Parathyroid adenoma (tissue), 2 donors: ENCODE results near the gene HHLA2.

ENCODE experiments used
- H2AFZ ChIP-seq: fragments of 300-600 bp; sonication (generic); one replicate; pipeline ENCODE4 v1.7.0; 2017; ENCODE audit warnings: antibody characterized with exemption, mild to moderate bottlenecking
- H3K27ac ChIP-seq: fragments of 300-600 bp; sonication (generic); one replicate; pipeline ENCODE4 v1.7.0; 2017
- H3K27me3 ChIP-seq: fragments of 300-600 bp; sonication (generic); one replicate; pipeline ENCODE4 v1.7.0; 2017; ENCODE audit warnings: low read length; ENCODE audit not compliant: control insufficient read depth, insufficient read depth
- H3K36me3 ChIP-seq: fragments of 300-600 bp; sonication (generic); one replicate; pipeline ENCODE4 v1.7.0; 2017; ENCODE audit warnings: low read length; ENCODE audit not compliant: control insufficient read depth, insufficient read depth
- H3K4me1 ChIP-seq: fragments of 300-600 bp; sonication (generic); one replicate; pipeline ENCODE4 v1.7.0; 2017; ENCODE audit warnings: control low read depth
- H3K4me2 ChIP-seq: fragments of 300-600 bp; sonication (generic); one replicate; pipeline ENCODE4 v1.7.0; 2017; ENCODE audit warnings: low read length
- H3K4me3 ChIP-seq: fragments of 300-600 bp; sonication (generic); one replicate; pipeline ENCODE4 v1.7.0; 2017; ENCODE audit warnings: low read depth, low read length
- H3K79me2 ChIP-seq: fragments of 300-600 bp; sonication (generic); one replicate; pipeline ENCODE4 v1.7.0; 2017; ENCODE audit warnings: control low read depth
- H3K9ac ChIP-seq: fragments of 300-600 bp; sonication (generic); one replicate; pipeline ENCODE4 v1.7.0; 2017; ENCODE audit warnings: mild to moderate bottlenecking
- H3K9me3 ChIP-seq: fragments of 300-600 bp; sonication (generic); one replicate; pipeline ENCODE4 v1.7.0; 2017; ENCODE audit warnings: low read length; ENCODE audit not compliant: control insufficient read depth
- CTCF ChIP-seq: fragments of 300-600 bp; sonication (generic); IDR thresholded peaks from one replicate; pipeline ENCODE4 v1.7.0; 2017; ENCODE audit warnings: antibody characterized with exemption, mild to moderate bottlenecking
- donor health status: primary hyperparathyroidism.

Gene HHLA2

GRCh38 chr3:108394016-108394415, 97.7 kb downstream of the HHLA2 start:
- Histone ChIP-seq H3K79me2 (no peaks in the 10 kb centered on the region), H3K9ac (no peak overlapping the region), H2AFZ (no peak overlapping the region), H3K36me3 (no peaks in the 10 kb centered on the region), H3K9me3 (no peaks in the 10 kb centered on the region), H3K27me3 (no peaks in the 10 kb centered on the region), H3K27ac (no peak overlapping the region), H3K4me3 (no peak overlapping the region), H3K4me1 (no peaks in the 10 kb centered on the region), H3K4me2 (no peak overlapping the region)
- TF ChIP-seq CTCF = no peak

- H3K79me2 ChIP-seq = no peaks in the 10 kb centered on the region
Measured at GRCh38 chr3:108394563-108394962, 98.2 kb downstream of the HHLA2 start.

GRCh38 chr3:108396336-108396735, 100.0 kb downstream of the HHLA2 start:
- Histone ChIP-seq H3K4me3 (no peak overlapping the region), H3K9ac (no peak overlapping the region), H3K4me1 (no peaks in the 10 kb centered on the region), H3K36me3 (no peaks in the 10 kb centered on the region), H3K27me3 (no peaks in the 10 kb centered on the region), H3K4me2 (no peak overlapping the region), H3K9me3 (no peaks in the 10 kb centered on the region), H3K79me2 (no peaks in the 10 kb centered on the region), H3K27ac (no peak overlapping the region), H2AFZ (no peak overlapping the region)
- no peak for TF ChIP-seq CTCF

More at GRCh38 chr3:108394563-108394962, 98.2 kb downstream of the HHLA2 start:
- no peaks in the 10 kb centered on the region for H3K27me3 ChIP-seq
- TF ChIP-seq CTCF = no peak
- H3K9ac ChIP-seq = no peak overlapping the region
- no peak overlapping the region for H2AFZ ChIP-seq
- H3K36me3 ChIP-seq = no peaks in the 10 kb centered on the region
- no peak overlapping the region for H3K27ac ChIP-seq
- H3K4me3 ChIP-seq = no peak overlapping the region
- H3K4me1 ChIP-seq = no peaks in the 10 kb centered on the region
- no peak overlapping the region for H3K4me2 ChIP-seq
- H3K9me3 ChIP-seq = no peaks in the 10 kb centered on the region

- Histone ChIP-seq H3K4me2 (no peak overlapping the region), H3K9ac (no peak overlapping the region), H2AFZ (no peak overlapping the region), H3K4me3 (no peak overlapping the region), H3K79me2 (no peaks in the 10 kb centered on the region), H3K36me3 (no peaks in the 10 kb centered on the region), H3K27ac (no peak overlapping the region), H3K27me3 (no peaks in the 10 kb centered on the region), H3K4me1 (no peaks in the 10 kb centered on the region), H3K9me3 (no peaks in the 10 kb centered on the region)
- TF ChIP-seq CTCF = no peak
Measured at GRCh38 chr3:108398510-108398909, 102.2 kb downstream of the HHLA2 start.

GRCh38 chr3:108401836-108402235, 105.5 kb downstream of the HHLA2 start:
- no peak overlapping the region for H3K4me2 ChIP-seq
- no peak overlapping the region for H2AFZ ChIP-seq
- no peaks in the 10 kb centered on the region for H3K79me2 ChIP-seq
- no peak overlapping the region for H3K4me3 ChIP-seq
- no peak for TF ChIP-seq CTCF
- H3K4me1 ChIP-seq = no peaks in the 10 kb centered on the region
- H3K9ac ChIP-seq = no peak overlapping the region
- no peak overlapping the region for H3K27ac ChIP-seq
- no peaks in the 10 kb centered on the region for H3K9me3 ChIP-seq
- H3K36me3 ChIP-seq = no peaks in the 10 kb centered on the region
- no peaks in the 10 kb centered on the region for H3K27me3 ChIP-seq
